Memory B cell (primary cell): Measurements from ENCODE around the gene NPFF.

Source experiments
- ATAC-seq: fragments of 150-1000 bp; cut with Tn5 transposase; 2 replicates; pipeline ENCODE4 v1.10.0; 2021; ENCODE audit warnings: low read depth, mild to moderate bottlenecking, moderate library complexity
- DNase-seq, 2 donors: peaks; one replicate each; pipeline ENCODE4 v3.0.0; 2022; ENCODE audit warnings: low spot score in 2 of 2
- H3K27ac Mint-ChIP-seq: one replicate; pipeline ENCODE4 v1.8.0; 2022; ENCODE audit warnings: mild to moderate bottlenecking, moderate library complexity, mixed read lengths
- H3K27me3 Mint-ChIP-seq: one replicate; pipeline ENCODE4 v1.8.0; 2022; ENCODE audit warnings: mixed read lengths
- H3K36me3 Mint-ChIP-seq: one replicate; pipeline ENCODE4 v1.8.0; 2022; ENCODE audit warnings: mild to moderate bottlenecking, mixed read lengths
- H3K4me1 Mint-ChIP-seq: one replicate; pipeline ENCODE4 v1.8.0; 2022; ENCODE audit warnings: mixed read lengths
- H3K4me3 Mint-ChIP-seq: one replicate; pipeline ENCODE4 v1.8.0; 2022; ENCODE audit warnings: mild to moderate bottlenecking, moderate library complexity, mixed read lengths
- H3K9me3 Mint-ChIP-seq: one replicate; pipeline ENCODE4 v1.8.0; 2022; ENCODE audit warnings: mixed read lengths

Gene NPFF

GRCh38 chr12:53495903-53496751 is 11.2 kb downstream of the NPFF start:
- Mint-ChIP-seq H3K4me3 (no peak overlapping the region), H3K36me3 (no peaks in the 10 kb centered on the region), H3K27me3 (no peaks in the 10 kb centered on the region), H3K9me3 (no peaks in the 10 kb centered on the region), H3K27ac (no peak overlapping the region), H3K4me1 (peaks cover 37% of the 10 kb centered on the region)
- DNase-seq (no peak), ATAC-seq (no peak)

GRCh38 chr12:53493610-53494391 is 13.5 kb downstream of the NPFF start:
- Mint-ChIP-seq H3K4me3 (peak overlapping the region; percentile 86), H3K36me3 (no peaks in the 10 kb centered on the region), H3K27ac (peak overlapping the region; percentile 90), H3K4me1 (peaks cover 27% of the 10 kb centered on the region), H3K27me3 (no peaks in the 10 kb centered on the region), H3K9me3 (no peaks in the 10 kb centered on the region)
- DNase-seq (no peak), ATAC-seq (no peak)

- H3K4me3 Mint-ChIP-seq, result peak overlapping the region; percentile 86
- H3K27ac Mint-ChIP-seq, result peak overlapping the region; percentile 90
- ATAC-seq (peak; percentile 98), DNase-seq (peak; percentile 84 to 88)
- H3K27me3 Mint-ChIP-seq, result no peaks in the 10 kb centered on the region
- no peaks in the 10 kb centered on the region for H3K36me3 Mint-ChIP-seq
- H3K4me1 Mint-ChIP-seq, result peaks cover 19% of the 10 kb centered on the region
- no peaks in the 10 kb centered on the region for H3K9me3 Mint-ChIP-seq
These were observed 14.3 kb downstream of the NPFF start for GRCh38 chr12:53492830-53493609.

GRCh38 chr12:53492188-53492587 is 15.1 kb downstream of the NPFF start:
- ATAC-seq, result no peak
- peak overlapping the region; percentile 90 for H3K27ac Mint-ChIP-seq

GRCh38 chr12:53489242-53489864 is 17.9 kb downstream of the NPFF start:
- H3K4me3 Mint-ChIP-seq, result no peak overlapping the region
- H3K4me1 Mint-ChIP-seq, result peaks cover 21% of the 10 kb centered on the region
- no peaks in the 10 kb centered on the region for H3K9me3 Mint-ChIP-seq
- H3K27ac Mint-ChIP-seq, result no peak overlapping the region
- no peak for ATAC-seq
- no peaks in the 10 kb centered on the region for H3K27me3 Mint-ChIP-seq
- H3K36me3 Mint-ChIP-seq, result peaks cover 2% of the 10 kb centered on the region
- DNase-seq, result no peak

More at GRCh38 chr12:53492188-53492587, 15.1 kb downstream of the NPFF start:
- no peaks in the 10 kb centered on the region for H3K36me3 Mint-ChIP-seq
- H3K9me3 Mint-ChIP-seq, result no peaks in the 10 kb centered on the region
- H3K4me3 Mint-ChIP-seq, result peak overlapping the region; percentile 67
- H3K27me3 Mint-ChIP-seq, result no peaks in the 10 kb centered on the region
- peaks cover 17% of the 10 kb centered on the region for H3K4me1 Mint-ChIP-seq
- DNase-seq, result no peak

GRCh38 chr12:53486736-53487487 is 20.4 kb downstream of the NPFF start:
- Mint-ChIP-seq H3K4me3 (no peak overlapping the region), H3K9me3 (no peaks in the 10 kb centered on the region), H3K27me3 (no peaks in the 10 kb centered on the region), H3K4me1 (peaks cover 13% of the 10 kb centered on the region), H3K36me3 (peaks cover 6% of the 10 kb centered on the region), H3K27ac (peak overlapping the region; percentile 7)
- ATAC-seq (no peak), DNase-seq (no peak)

- Mint-ChIP-seq H3K9me3 (no peaks in the 10 kb centered on the region), H3K27ac (peak overlapping the region; percentile 7), H3K27me3 (no peaks in the 10 kb centered on the region), H3K36me3 (peaks cover 6% of the 10 kb centered on the region), H3K4me3 (no peak overlapping the region), H3K4me1 (peaks cover 13% of the 10 kb centered on the region)
- ATAC-seq, result no peak
- no peak for DNase-seq
These were observed 21.1 kb downstream of the NPFF start for GRCh38 chr12:53485955-53486735.

GRCh38 chr12:53484686-53485575 is 22.4 kb downstream of the NPFF start:
- H3K9me3 Mint-ChIP-seq, result no peaks in the 10 kb centered on the region
- no peaks in the 10 kb centered on the region for H3K27me3 Mint-ChIP-seq
- peak overlapping the region; percentile 41 for H3K27ac Mint-ChIP-seq
- peaks cover 7% of the 10 kb centered on the region for H3K36me3 Mint-ChIP-seq
- ATAC-seq (no peak), DNase-seq (no peak)
- H3K4me1 Mint-ChIP-seq, result peaks cover 13% of the 10 kb centered on the region
- no peak overlapping the region for H3K4me3 Mint-ChIP-seq

GRCh38 chr12:53483979-53484377 is 23.3 kb downstream of the NPFF start:
- no peak overlapping the region for H3K4me3 Mint-ChIP-seq
- DNase-seq, result no peak
- H3K36me3 Mint-ChIP-seq, result peaks cover 14% of the 10 kb centered on the region
- H3K9me3 Mint-ChIP-seq, result no peaks in the 10 kb centered on the region
- H3K4me1 Mint-ChIP-seq, result peaks cover 15% of the 10 kb centered on the region
- H3K27me3 Mint-ChIP-seq, result no peaks in the 10 kb centered on the region
- no peak for ATAC-seq
- H3K27ac Mint-ChIP-seq, result peak overlapping the region; percentile 47

- H3K4me1 Mint-ChIP-seq, result peaks cover 15% of the 10 kb centered on the region
- H3K9me3 Mint-ChIP-seq, result no peaks in the 10 kb centered on the region
- H3K4me3 Mint-ChIP-seq, result no peak overlapping the region
- H3K36me3 Mint-ChIP-seq, result peaks cover 17% of the 10 kb centered on the region
- H3K27ac Mint-ChIP-seq, result peak overlapping the region; percentile 47
- no peaks in the 10 kb centered on the region for H3K27me3 Mint-ChIP-seq
- ATAC-seq (peak; percentile 63), DNase-seq (no peak)
These were observed 23.9 kb downstream of the NPFF start for GRCh38 chr12:53483225-53483978.

GRCh38 chr12:53482626-53483168 is 24.6 kb downstream of the NPFF start:
- DNase-seq (no peak), ATAC-seq (no peak)
- no peaks in the 10 kb centered on the region for H3K27me3 Mint-ChIP-seq
- H3K27ac Mint-ChIP-seq, result no peak overlapping the region
- no peaks in the 10 kb centered on the region for H3K9me3 Mint-ChIP-seq
- peaks cover 17% of the 10 kb centered on the region for H3K36me3 Mint-ChIP-seq
- H3K4me1 Mint-ChIP-seq, result peaks cover 15% of the 10 kb centered on the region
- no peak overlapping the region for H3K4me3 Mint-ChIP-seq
